GM23248 (cell line): Measurements from ENCODE around the gene EXTL1.

Source experiments
- EZH2 ChIP-seq: fragments of 200-600 bp; sonication (generic); IDR thresholded peaks from 2 replicates; pipeline ENCODE4 v1.6.1; 2018; ENCODE audit warnings: antibody characterized with exemption, mild to moderate bottlenecking; ENCODE audit not compliant: insufficient read depth, poor library complexity, severe bottlenecking
- EZH2phosphoT487 ChIP-seq: fragments of 200-600 bp; sonication (generic); IDR thresholded peaks from 2 replicates; pipeline ENCODE4 v1.6.1; 2018; ENCODE audit warnings: antibody characterized with exemption, moderate library complexity, mild to moderate bottlenecking, low read depth; ENCODE audit not compliant: insufficient read depth

GRCh38 chr1:25997828-25998761 is 23.5 kb upstream of the EXTL1 start, which contains the start of gene PAFAH2:
- no peak for TF ChIP-seq EZH2
- no peak for TF ChIP-seq EZH2phosphoT487
